DMS 273 (cell line): Measurements from ENCODE around the gene MBNL2.

Source experiments
- DNase-seq: peaks from one replicate; lab custom pipeline; 2025; ENCODE audit not compliant: unreplicated experiment; lab: John Stamatoyannopoulos, UW

Gene MBNL2

DNA sequence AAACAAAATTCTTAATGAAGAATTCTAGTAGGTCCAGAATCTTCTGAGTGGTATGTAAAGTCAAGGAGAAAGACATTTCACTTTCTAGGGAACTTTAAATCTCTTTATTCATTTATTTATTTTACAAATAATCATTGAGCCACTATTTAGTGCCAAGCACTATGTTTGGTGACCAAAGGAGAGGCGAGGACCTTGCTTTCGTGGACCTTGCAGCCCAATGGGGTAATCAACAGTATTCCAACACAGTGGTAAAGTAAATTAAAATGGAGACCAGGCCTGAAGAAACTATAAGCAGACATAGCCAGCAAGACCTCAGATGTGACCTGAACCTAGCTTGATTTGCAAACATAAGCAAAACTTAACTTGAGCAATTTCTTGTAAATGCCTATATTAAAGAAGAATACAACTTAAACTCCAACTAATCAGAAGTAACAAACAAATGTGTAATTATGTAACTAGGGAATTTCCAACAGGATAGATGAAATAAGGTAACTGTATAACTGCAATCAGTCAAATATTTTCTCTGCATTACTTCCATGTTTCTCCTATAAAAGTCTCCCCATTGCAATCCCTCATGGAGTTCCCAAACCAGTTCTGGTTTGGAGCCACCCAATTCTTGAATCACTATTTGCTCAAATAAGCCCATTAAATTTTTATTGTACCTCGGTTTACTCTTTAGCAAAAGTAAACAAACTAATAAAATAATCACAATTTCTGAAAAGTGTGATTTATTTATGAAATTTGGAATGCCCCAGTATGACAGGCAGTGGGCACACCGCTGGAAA, 67.6 kb downstream of the MBNL2 start:
- no peak for DNase-seq

DNA sequence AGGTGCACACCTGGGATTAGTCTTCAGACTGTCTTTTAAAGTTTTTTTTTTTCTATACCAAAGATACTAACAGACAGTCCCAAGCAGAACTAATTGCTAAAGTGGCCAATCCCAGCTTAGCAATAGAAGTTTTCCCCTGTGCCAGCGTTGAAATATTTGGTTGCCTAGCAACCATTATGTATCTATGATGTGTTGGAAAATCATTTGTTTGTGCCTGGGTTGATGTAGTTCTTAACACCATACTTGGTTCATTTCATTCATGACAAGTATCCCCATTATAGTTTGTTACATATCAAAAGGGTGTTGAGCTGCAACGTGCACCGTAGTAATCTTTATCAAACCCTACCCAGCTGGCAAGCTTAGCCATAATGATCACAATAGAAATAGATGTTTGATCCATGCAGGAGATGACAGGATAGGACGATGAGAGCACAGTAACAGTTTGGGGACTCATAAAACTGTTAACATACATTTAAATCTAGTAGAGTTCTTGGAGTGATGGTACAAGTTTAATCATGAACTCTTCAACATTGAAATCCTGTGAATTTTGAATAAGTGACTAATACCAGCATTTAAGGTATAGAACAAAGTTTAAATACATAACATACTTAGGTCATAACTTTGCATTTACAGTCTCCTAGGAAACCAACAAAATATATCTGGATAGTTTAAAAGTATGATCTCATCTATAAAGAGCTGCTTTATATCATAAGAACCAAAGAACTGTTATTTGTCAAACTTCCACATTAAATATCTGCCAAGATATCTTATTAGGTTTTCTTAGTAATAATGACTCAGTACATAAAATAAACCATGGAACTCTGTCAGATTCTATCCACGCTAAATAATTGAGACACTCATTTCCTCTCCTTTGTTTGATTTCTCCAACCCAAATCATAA, 73.4 kb downstream of the MBNL2 start:
- DNase-seq = no peak

DNA sequence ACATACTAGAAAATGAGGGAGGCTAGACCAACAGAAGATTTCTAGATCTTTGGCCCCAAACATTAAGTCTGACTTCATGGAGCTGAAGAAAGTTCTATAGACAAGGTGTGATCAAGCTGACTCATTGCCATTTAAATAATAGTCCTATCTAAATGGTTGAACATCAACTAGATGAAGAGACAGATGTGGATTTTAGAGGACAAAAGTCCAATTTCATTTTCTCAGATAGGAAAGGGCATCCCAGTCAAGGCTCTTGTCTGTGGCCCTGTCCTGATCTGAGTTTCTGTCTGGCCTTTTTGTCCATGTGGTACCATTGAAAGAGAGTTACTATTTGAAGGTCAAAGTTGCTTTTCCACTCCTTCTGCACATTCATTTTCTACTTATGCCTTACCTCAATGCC, 74.6 kb downstream of the MBNL2 start:
- DNase-seq = no peak

DNA sequence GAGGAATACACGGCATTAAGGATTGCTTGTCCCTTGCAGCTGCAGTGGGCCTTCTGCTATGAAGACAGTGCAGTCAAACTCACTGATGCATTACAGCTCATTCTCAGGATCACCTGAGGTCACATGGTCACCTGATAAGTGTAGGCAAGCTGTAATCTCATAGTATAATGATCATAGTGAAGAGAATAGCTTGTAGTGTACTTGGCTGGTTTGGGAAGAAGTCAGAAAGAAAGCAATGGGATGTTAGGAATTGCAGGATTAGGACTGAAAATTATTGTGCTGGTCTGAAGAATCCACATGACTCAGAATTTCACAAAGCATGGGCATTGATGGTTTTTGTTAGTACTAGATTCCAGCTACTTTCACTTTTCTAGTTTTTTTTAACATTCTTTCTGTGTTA, 76.7 kb downstream of the MBNL2 start:
- no peak for DNase-seq

DNA sequence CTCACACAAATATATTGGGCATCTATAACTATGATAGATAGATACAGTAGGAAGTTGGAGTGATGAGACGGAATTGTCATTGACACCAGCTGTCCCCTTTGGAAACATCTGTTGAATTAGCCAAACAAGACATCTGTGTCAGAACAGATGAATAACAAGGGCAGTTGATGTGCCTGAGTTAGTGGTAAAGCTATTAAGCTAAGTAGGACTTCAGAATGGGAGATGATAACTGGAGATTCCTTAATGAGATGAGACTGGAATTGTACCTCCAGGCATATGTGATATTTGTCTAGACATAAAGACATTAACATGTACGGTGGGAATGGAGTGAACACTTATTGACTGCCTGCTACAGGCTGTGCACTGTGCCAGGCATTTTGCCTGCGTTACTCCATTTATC, 78.7 kb downstream of the MBNL2 start:
- DNase-seq = no peak

DNA sequence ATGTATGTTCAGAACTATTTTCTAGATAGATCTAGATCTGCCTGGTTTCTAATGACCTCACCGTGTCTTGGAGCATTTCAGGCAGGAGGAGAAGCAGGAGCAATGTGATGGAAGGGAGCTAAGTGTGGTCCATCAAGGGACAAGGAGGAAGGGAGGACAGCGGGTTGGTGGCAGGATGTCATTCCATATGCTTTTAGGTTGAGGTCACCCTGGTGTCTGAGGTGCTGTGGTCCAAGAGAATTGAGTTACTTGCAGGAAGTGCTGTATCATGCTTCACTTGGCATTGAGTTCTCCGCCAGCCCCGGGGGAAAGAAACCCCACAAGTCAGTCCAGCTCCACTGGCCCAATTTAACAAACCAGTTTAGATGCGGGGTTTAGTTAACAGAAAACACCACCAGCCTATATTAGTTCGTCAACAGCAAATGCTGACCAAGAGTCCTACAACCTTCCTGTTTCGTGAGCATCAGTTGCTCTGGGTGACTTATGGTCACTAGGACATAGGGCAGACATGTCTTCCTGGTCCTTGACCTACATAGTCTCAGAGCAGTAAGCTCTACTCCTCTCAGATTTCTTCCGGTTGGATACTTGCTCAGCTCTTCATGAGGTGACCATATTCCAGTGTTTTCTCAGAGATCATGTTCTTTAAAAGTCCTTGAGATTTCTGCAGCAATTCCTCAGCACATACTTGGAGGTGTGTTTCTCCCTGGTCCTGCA, 79.4 kb downstream of the MBNL2 start:
- no peak for DNase-seq

DNA sequence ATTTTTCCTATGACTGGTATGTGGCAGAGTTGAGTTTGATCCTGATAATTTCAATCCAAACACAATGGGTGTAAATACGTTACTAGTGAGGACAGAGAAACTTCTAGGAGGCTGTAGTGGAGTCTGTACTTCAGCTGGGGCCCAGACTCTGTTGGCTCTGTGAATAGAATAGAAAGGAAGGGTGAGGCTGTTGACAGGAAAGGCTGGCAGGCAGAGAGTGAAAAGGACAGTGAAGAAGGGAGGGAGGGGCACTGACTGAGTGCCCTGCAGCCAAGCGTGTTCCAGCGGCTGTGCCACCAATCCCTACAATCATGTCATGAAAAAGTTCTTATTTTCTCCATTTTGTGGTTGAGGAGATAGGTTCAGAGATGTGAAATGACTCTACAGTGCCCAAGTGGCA, 80.5 kb downstream of the MBNL2 start:
- no peak for DNase-seq

DNA sequence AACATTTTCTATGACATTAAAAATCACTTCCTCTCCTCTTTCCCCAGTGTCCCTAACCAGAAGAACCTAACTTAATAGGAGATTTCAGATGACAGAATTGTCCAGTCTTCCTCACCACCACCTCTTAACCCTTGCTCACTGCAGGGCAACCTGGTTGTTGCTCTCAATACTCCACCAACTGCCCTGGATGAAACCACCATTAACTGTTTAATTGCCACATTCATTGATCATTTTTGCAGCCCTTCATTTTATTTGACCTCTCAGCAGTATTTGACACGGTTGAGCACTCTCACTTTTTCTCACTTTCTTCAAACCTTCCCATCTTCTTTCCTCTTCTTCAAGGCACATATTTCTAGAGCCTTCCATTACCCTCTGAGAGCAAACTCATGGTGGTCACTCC, 84.0 kb downstream of the MBNL2 start:
- no peak for DNase-seq

DNA sequence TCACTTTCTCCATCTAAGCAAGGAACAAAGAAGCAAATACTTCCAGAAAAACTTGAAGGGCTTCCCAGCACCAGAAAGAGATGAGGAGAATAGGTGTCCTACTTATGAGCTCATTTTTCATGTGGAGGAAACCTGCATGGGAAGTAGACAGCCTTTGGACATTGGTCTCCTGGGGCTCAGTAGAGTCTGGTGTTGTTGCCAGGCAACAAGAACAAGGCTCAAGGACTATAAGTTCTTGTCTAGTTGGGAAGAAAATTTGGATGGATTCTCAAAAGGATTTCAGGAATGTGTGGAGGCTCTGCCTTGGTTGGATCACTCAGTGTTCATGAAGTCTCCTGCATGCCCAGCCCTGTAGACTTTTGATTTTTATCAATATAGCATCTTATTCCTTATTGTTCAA, 84.5 kb downstream of the MBNL2 start:
- DNase-seq = peak; percentile 15

DNA sequence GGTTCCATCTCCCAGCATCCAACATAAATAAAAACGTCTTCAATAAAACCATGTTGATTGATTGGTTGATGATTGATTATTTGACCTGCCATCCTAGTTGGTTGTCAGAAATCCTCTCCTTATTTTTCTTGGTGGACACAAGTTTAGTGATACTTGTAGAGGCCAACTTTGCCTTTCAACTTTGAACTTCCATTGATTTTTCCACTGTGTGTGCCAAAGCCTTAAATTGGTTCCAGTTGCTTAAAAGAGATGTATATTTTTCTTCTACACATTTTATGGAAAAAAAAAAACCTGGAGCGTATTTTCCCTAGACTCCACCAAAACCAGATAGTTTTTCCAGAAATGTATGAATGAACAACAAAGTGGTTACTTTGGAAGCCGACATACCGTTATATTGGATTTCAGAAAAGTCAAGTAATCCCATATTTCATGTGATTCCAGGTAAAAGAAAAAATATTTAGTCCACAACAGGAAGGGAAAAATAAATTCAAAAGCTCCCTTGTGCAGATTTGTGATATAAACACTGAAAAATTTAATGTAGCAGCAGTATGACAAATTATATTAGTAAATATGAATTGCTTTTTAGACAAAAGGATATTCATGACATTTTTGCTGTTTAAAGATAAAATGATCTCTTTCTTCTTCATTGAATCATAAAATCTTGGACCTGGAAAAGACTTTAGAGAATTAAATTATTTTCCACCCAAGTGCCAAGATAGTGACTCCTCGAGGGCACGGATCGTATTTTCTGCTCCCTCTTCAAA, 85.2 kb downstream of the MBNL2 start:
- DNase-seq = no peak

DNA sequence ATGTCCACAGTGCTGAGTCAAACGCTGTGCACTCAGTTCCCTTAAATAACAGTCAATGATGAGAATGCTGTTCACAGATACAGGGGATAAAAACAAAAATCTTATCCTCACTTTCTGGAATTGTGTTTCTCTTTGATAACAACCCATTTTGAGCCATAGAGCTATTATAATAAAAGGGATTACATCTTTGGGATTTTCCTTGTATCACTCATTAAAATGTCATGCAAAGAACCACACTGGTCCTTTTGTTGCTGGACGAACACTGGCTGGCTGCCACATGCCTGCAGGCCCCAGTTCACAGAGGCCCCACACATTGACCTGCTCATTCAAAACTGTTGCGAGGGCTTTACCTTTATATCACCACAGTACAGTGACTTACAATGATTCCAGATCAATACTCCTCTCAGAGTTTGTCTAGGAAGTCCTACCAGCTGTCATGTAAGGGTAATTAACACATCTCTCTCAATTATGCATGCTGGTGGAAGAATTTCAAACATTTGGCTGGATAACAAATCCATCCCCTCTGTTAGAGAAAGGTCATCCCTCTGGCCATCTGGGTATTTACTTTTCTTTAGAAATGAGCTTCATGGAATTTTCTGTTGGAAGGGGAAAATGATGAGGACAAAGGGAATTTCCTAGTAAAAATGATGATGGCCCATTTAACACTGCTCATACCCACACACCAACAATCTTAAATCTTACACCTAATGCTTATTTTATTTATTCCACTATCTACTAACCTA, 85.9 kb downstream of the MBNL2 start:
- peak; percentile 5 for DNase-seq

DNA sequence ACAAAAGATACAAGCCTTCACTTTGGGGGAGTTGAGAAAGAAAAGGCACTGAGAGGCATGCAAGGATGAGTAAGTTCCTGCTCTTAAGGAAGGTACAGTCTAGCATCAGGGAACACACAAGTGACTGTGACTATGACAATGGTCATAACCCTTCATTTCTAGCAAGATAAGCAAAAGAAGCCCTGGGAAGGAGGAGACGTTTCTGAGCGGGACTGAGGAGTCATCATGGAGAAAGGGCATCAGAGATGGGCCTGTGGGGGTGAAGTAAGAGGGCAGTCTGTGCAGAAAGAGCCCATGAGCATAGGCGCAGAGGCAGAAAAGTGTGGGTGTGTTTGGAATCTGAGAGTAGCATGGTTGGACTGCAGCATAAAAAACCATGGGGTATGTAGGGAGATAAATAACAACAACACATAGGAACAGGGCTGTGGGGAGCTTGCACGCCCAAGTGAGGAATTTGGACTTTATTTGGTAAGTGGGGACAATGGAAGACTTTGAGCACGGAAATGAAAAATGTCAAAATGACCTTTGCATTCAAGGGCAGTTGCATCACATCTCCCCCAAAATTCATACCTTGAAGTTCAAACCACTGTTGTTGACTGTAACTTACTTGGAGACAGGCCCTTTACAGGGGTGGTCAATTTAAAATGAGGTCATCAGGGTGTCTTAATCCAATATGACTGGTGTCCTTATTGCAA, 86.7 kb downstream of the MBNL2 start:
- DNase-seq = no peak

DNA sequence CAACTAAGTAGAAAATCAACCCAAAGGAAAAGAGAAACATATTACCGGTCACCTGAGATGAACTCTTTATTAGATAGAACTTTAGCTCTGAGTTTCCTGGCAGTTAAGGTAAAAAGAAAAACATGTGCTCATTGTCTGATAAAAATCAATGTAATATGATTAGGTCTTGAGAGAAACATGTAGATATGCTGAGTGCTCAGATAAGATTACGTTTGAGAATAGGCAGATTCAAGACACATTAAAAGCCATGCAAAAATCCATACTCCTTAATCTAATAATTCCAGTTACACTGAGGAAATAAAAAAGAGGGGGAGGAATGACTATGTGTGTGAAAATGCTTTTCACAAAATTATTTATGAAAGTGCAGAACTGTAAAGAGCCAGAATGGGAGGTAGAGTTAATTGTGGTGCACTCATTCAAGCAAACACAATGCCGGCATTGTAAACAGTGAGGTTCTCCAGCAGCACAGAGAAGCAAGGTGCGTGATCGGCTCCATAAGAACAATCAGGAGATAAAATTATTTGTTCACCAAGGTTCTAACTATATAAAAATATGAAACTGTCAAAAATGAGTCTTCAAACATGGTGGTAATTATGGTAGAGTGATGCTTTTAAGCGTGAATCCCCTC, 88.8 kb downstream of the MBNL2 start:
- no peak for DNase-seq

DNA sequence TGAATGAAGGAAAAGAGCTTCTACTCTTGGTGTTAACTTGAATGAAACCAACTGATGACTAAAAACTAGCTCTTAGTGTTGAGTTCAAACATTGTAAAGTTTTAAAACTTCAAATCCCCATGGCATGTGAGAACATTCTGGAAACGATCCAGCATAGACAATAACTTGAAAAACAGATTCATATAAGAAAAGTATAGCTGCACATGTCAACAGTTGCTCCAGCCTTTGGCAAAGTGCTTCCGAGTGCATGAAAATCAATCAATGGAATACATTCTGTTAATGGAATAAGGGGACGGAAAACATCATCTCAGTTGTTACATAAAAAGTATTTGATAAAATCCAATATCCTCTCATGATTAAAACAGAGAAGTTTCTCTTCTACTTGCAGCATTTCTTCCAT, 89.8 kb downstream of the MBNL2 start:
- no peak for DNase-seq

DNA sequence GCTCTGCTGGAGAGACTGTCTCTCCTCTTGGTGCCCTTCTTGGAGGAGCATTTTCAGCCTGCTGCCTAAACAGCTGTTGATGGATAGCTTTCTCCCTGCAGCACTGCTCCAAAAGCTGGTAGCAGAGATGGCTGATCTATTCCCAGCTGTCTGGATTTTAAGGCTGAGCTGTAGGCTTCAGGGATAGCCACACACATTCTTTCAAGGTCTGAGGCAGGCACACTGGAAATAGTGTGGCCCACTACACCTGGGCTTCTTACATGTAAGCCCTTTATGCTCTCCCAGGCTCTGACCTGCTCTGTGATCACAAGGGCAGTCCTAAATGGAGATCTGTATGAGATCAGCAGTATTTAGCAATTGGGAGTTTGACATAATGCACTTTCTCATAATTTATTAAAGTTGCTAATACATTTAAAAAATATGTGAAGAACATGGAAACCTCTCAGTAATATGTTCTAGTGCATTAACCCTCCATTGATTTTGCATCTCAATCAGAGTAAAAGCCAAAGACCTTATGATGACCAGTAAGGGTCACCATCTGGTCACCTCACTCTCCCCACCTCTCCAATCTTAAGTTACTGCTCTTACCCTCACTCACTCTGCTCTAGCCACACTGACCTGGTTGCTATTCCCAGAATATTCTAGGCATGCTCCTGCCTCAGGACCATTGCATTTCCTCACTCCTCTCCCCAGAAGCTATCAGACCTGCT, 91.6 kb downstream of the MBNL2 start:
- no peak for DNase-seq

DNA sequence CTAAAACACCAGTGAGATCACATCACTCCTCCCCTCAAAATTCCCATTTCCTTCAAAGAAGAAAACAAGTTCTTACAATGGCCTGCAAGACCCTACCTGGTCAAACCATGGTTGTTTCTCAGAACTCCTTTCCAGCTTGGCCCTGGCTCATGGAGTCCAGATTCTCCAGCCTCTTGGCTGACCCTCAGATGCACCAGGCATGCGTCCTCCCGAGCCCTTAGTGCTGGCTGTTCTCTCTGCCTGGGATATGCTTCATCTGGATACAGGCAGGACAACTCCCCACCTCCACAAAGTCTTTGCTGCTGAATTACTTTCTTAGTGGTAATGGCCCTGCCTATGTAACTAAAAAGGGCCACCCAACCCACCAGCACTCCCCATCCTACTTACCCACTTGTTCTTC, 94.3 kb downstream of the MBNL2 start:
- DNase-seq = no peak

DNA sequence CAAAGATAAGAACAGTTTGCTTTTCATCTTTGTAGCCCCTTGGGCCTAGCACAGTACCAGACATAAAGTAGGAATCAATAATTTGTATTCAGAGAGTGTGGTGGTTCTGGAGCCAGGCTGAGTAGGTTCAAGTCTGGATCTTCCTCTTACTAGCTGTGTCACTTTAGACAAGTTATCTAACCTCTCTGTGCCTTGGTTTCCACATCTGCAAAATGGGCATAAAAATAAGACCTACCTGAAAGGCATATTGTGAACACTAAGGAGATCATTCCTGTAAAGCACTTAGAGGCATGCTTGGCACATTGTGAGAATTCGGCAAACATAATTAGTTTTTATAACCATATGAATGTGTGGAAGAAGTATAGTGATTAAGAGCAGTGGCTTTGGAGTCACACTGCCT, 95.8 kb downstream of the MBNL2 start:
- no peak for DNase-seq

DNA sequence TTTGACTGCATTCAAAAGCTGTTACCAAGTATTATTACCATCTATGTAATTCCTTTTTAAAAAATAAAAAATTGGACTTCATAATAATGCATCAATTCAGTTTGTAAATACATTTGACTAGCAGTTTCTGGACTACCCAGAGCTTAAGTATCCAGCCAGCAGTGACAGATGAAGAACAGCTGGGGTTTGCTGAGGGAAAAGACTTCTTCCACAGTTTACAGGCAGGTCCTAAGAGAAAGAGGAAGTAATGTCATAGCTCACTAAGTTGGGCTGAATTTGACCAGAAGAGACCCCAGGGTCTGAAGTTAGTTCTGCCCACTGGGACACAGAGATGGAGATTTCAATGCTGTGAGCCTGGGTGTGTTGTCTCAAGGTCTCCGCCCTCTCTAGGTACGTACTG, 96.4 kb downstream of the MBNL2 start:
- no peak for DNase-seq
